Sigmoid colon (tissue), 7 donors: ENCODE measurements around the gene CBFA2T3. TPM values are rescaled to one million over a fixed set of nuclear protein-coding genes. Genes with fewer than 3 reads are reported as not detected.

Experiments used
- DNase-seq: peaks from one replicate; pipeline ENCODE4 v3.0.0-alpha.2; 2019
- H3K27ac ChIP-seq, 4 donors: fragments of 200-600 bp; sonication (generic); one replicate each; pipeline ENCODE4 v1.5.1; 2016 to 2019; ENCODE audit warnings: mild to moderate bottlenecking in 1 of 4
- H3K27me3 ChIP-seq, 3 donors: fragments of 200-600 bp; sonication (generic); one replicate each; pipeline ENCODE4 v1.5.1; 2019; ENCODE audit warnings: mild to moderate bottlenecking in 1 of 3
- H3K36me3 ChIP-seq, 4 donors: fragments of 200-600 bp; sonication (generic); one replicate each; pipeline ENCODE4 v1.5.1; 2016 to 2019
- H3K4me1 ChIP-seq, 4 donors: fragments of 200-600 bp; sonication (generic); one replicate each; pipeline ENCODE4 v1.5.1; 2017 to 2019
- H3K4me3 ChIP-seq, 4 donors: fragments of 200-600 bp; sonication (generic); one replicate each; pipeline ENCODE4 v1.5.1; 2017 to 2019; ENCODE audit warnings: mild to moderate bottlenecking in 2 of 4, moderate library complexity in 1 of 4
- H3K9me3 ChIP-seq, 4 donors: fragments of 200-600 bp in 3 of 4; sonication (generic) in 3 of 4; one replicate each; pipeline versions ENCODE4 v1.5.1 to v1.6.1; 2013 to 2019
- CTCF ChIP-seq, 4 experiments: fragments of 450-650 bp in 3 of 4; fragments of 200-600 bp in 1 of 4; IDR thresholded peaks; one replicate each; pipeline ENCODE4 v1.5.1; 2016 to 2019; ENCODE audit warnings: antibody characterized with exemption in 4 of 4, mild to moderate bottlenecking in 3 of 4, moderate library complexity in 2 of 4
- EP300 ChIP-seq, 4 donors: sonication (generic); formaldehyde crosslinking; IDR thresholded peaks; one replicate each; pipeline ENCODE4 v1.6.1; 2017; ENCODE audit warnings: antibody characterized with exemption in 4 of 4
- POLR2A ChIP-seq, 2 donors: fragments of 450-650 bp; IDR thresholded peaks; one replicate each; pipeline ENCODE4 v1.6.1; 2016; ENCODE audit warnings: antibody characterized with exemption in 2 of 2, mild to moderate bottlenecking in 2 of 2, moderate library complexity in 2 of 2
- POLR2AphosphoS5 ChIP-seq, 4 donors: sonication (generic); formaldehyde crosslinking; IDR thresholded peaks; one replicate each; pipeline ENCODE4 v1.6.1; 2017; ENCODE audit warnings: antibody characterized with exemption in 4 of 4
- whole genome bisulfite sequencing, 2 donors: extraction: QIAGEN DNeasy Blood & Tissue Kit; methylation state at CpG; one replicate each; pipeline ENCODE4 v1.1.7; 2013; 5-methylcytosine and 5-hydroxymethylcytosine counted together
- intact Hi-C: fragments of 100-400 bp; cut with DNase I; formaldehyde crosslinking; loops from one replicate; pipeline ENCODE4 v1.15.1; 2023
- polyA plus RNA-seq, 3 donors: library from polyadenylated mRNA; stranded (reverse); fragments of 200-250 nt; gene quantifications; one replicate each; pipeline ENCODE4 v1.2.3, GENCODE V29; 2013
- total RNA-seq, 4 donors: library from RNA; depleted of rRNA; stranded (reverse); fragments of >200 nt; gene quantifications; one replicate each; pipeline ENCODE4 v1.1.0, GENCODE V29; 2016
- donor health status: healthy with polysubstance abuse.
- donor health status: Bipolar disorder and iron deficiency.
- donor health status: healthy.

Gene CBFA2T3
- total and polyA plus RNA-seq, 7 donors = 0.95 to 26.8 (median 4.3) TPM

GRCh38 chr16:88917146-88917914 is 59.7 kb downstream of the CBFA2T3 start:
- Histone ChIP-seq H3K4me1 (peaks cover 0 to 19% (median 14%) of the 10 kb centered on the region in 4 donors), H3K27ac (no peak overlapping the region), H3K27me3 (peaks cover 0 to 69% (median 33%) of the 10 kb centered on the region in 3 donors), H3K9me3 (no peaks in the 10 kb centered on the region), H3K4me3 (no peak overlapping the region), H3K36me3 (no peaks in the 10 kb centered on the region)
- intact Hi-C loops = no loop called here
- 80 to 85% methylated on average over 30 of the region's 30 CpGs for WGBS, 2 donors
- DNase-seq = no peak
- TF ChIP-seq CTCF (IDR thresholded peaks at IDR 0.05) = no peak
- TF ChIP-seq POLR2AphosphoS5 (IDR thresholded peaks at IDR 0.05) = no peak

GRCh38 chr16:88915639-88916327 is 61.2 kb downstream of the CBFA2T3 start:
- intact Hi-C loops = no loop called here
- Histone ChIP-seq H3K9me3 (no peaks in the 10 kb centered on the region), H3K4me3 (no peak overlapping the region), H3K4me1 (peaks cover 0 to 10% (median 5%) of the 10 kb centered on the region in 4 donors), H3K36me3 (no peaks in the 10 kb centered on the region), H3K27me3 (peaks cover 0 to 71% (median 41%) of the 10 kb centered on the region in 3 donors), H3K27ac (no peak overlapping the region)
- WGBS, 2 donors = 88 to 91% methylated on average over 30 of the region's 30 CpGs
- no peak for DNase-seq
- TF ChIP-seq POLR2AphosphoS5 (IDR thresholded peaks at IDR 0.05) = no peak
- no peak for TF ChIP-seq CTCF (IDR thresholded peaks at IDR 0.05)
- no peak for TF ChIP-seq POLR2A (IDR thresholded peaks at IDR 0.05)
- TF ChIP-seq EP300 (IDR thresholded peaks at IDR 0.05) = no peak

- DNase-seq = no peak
- 28 to 43% methylated on average over 20 of the region's 20 CpGs for WGBS, 2 donors
- peaks cover 0 to 8% (median 1%) of the 10 kb centered on the region in 4 donors for H3K4me1 ChIP-seq
- no peak overlapping the region for H3K27ac ChIP-seq
- intact Hi-C loops = no loop called here
- no peak overlapping the region for H3K4me3 ChIP-seq
- H3K36me3 ChIP-seq = no peaks in the 10 kb centered on the region
- no peaks in the 10 kb centered on the region for H3K9me3 ChIP-seq
- peaks cover 0 to 71% (median 38%) of the 10 kb centered on the region in 3 donors for H3K27me3 ChIP-seq
- TF ChIP-seq EP300 (IDR thresholded peaks at IDR 0.05) (no peak), CTCF (IDR thresholded peaks at IDR 0.05) (no peak), POLR2AphosphoS5 (IDR thresholded peaks at IDR 0.05) (no peak), POLR2A (IDR thresholded peaks at IDR 0.05) (no peak)
Observed at GRCh38 chr16:88914750-88915368, 62.1 kb downstream of the CBFA2T3 start.

- H3K27me3 ChIP-seq = peaks cover 0 to 68% (median 38%) of the 10 kb centered on the region in 3 donors
- DNase-seq = no peak
- WGBS, 2 donors = 94% methylated on average over 13 of the region's 13 CpGs
- TF ChIP-seq POLR2AphosphoS5 (IDR thresholded peaks at IDR 0.05) (no peak), CTCF (IDR thresholded peaks at IDR 0.05) (no peak), EP300 (IDR thresholded peaks at IDR 0.05) (no peak), POLR2A (IDR thresholded peaks at IDR 0.05) (no peak)
- no peaks in the 10 kb centered on the region for H3K9me3 ChIP-seq
- H3K27ac ChIP-seq = no peak overlapping the region
- H3K36me3 ChIP-seq = no peaks in the 10 kb centered on the region
- H3K4me1 ChIP-seq = peaks cover 0 to 8% (median 1%) of the 10 kb centered on the region in 4 donors
- no peak overlapping the region for H3K4me3 ChIP-seq
- intact Hi-C loops = no loop called here
Observed at GRCh38 chr16:88913870-88914269, 63.1 kb downstream of the CBFA2T3 start.
